ENCODE results near the gene DLST.

The DLST gene

DNA sequence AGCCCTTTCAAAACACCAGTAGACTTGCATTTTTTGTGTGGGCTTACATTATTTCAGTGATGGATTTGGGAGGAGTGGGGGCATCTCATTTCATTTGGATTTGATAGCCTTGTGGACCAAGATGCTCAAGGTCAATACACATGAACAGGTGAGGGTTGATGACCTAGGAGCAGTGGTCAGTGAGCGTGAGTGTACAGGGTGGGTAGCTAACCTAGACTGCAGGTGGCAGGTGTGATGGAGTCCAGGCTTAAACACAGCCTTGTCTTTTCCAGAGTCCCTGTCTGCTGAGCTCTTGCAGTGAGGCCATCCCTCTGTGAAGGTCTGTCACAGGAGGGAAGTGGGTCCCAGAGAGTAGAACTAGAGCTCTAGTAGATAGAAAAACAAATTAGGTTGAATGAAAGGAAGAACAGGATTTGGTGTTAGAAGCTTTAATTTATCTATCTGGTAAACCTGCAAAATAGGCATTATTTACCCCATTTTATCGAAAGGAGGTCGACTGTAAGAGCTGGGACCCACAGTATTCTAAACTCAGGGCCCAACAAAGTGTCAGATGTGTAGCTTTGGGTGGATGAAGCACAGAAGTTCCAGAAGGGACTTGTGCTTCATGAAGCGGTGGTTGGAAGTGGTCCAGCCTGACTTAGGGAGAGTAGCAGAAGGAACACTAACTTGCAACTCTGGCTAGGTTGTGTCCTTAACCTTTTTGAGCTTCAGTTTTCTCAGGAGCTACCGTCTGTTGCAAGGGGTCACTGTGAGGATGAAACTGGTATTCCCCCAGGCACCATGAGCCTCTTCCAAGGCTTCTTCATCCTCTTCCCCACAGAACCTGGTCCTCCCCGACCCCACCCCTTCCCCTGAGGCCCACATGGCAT lies 23.2 kb downstream of the DLST start:
- Mint-ChIP-seq H3K27ac (peak overlapping the region; percentile 24), H3K4me3 (no peak overlapping the region), H3K27me3 (ENCODE audit: low read depth, poor library complexity) (no peaks in the 10 kb centered on the region), H3K9me3 (no peaks in the 10 kb centered on the region), H3K36me3 (ENCODE audit: low read depth) (peaks cover 41% of the 10 kb centered on the region), H3K4me1 (peaks cover 28% of the 10 kb centered on the region)
- DNase-seq = no peak
- TF ChIP-seq, protein P1, sequence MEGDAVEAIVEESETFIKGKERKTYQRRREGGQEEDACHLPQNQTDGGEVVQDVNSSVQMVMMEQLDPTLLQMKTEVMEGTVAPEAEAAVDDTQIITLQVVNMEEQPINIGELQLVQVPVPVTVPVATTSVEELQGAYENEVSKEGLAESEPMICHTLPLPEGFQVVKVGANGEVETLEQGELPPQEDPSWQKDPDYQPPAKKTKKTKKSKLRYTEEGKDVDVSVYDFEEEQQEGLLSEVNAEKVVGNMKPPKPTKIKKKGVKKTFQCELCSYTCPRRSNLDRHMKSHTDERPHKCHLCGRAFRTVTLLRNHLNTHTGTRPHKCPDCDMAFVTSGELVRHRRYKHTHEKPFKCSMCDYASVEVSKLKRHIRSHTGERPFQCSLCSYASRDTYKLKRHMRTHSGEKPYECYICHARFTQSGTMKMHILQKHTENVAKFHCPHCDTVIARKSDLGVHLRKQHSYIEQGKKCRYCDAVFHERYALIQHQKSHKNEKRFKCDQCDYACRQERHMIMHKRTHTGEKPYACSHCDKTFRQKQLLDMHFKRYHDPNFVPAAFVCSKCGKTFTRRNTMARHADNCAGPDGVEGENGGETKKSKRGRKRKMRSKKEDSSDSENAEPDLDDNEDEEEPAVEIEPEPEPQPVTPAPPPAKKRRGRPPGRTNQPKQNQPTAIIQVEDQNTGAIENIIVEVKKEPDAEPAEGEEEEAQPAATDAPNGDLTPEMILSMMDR (IDR thresholded peaks at IDR 0.05) = no peak

GRCh38 chr14:74905595-74906142 lies 24.0 kb downstream of the DLST start:
- Mint-ChIP-seq H3K4me1 (peaks cover 34% of the 10 kb centered on the region), H3K9me3 (no peaks in the 10 kb centered on the region), H3K27me3 (ENCODE audit: low read depth, poor library complexity) (no peaks in the 10 kb centered on the region), H3K27ac (peak overlapping the region; percentile 59), H3K36me3 (ENCODE audit: low read depth) (peaks cover 33% of the 10 kb centered on the region), H3K4me3 (no peak overlapping the region)
- TF ChIP-seq, protein P1 (IDR thresholded peaks at IDR 0.05) = peak; percentile 91
- DNase-seq = peak; percentile 86

DNA sequence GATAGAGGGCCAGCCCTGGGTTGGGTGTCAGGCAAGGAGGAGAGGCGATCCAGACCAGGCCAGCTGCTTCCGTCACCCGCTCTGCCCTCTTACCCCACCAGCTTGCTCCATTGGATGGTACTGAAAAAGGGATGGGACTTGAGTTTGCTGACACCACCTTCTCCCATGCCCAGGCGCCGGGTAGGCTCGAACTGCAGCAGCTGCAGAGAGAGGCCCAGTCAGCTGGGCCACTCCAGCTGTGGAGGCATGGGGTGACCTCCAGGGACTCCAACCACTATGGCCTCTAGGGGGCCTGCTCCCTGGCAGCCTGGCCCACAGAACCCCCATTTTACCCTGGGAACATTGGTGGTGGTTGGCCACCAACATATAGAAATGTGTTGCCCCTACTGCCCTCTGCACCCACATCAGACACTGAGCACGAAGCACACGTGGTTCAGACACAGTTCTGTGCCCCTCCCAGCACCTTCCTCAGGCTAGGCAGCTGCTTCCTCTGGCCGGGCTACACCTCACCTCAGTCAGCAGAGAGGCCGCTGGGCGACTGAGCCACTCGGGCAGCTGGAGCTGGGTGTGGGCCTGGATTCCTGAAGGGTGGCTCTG lies 25.3 kb downstream of the DLST start:
- TF ChIP-seq, protein P1 (IDR thresholded peaks at IDR 0.05) = no peak
- no peaks in the 10 kb centered on the region for H3K27me3 Mint-ChIP-seq (ENCODE audit: low read depth, poor library complexity)
- peaks cover 24% of the 10 kb centered on the region for H3K36me3 Mint-ChIP-seq (ENCODE audit: low read depth)
- H3K4me3 Mint-ChIP-seq = no peak overlapping the region
- no peak for DNase-seq
- peaks cover 34% of the 10 kb centered on the region for H3K4me1 Mint-ChIP-seq
- no peaks in the 10 kb centered on the region for H3K9me3 Mint-ChIP-seq
- H3K27ac Mint-ChIP-seq = no peak overlapping the region

DNA sequence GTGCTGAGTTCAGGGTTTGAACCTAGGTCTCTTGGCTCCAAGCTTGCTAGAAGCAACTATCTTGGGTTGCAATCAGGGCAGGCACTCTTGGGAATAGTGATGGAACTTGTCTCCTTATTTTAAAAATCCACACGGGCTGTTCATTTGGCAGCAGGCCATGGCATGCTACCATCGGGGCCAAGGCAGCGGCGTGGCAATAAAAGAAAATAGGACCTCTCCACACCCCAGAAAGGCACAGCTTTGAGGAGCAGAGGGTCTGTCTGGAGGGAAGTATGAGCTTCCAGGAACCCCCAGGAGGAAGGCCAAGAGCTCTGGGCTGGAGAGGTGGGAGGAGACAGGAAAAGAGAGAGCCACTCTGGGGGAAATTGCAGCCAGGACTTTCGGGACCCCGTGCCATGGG lies 26.0 kb downstream of the DLST start:
- H3K36me3 Mint-ChIP-seq (ENCODE audit: low read depth) = peaks cover 17% of the 10 kb centered on the region
- H3K27ac Mint-ChIP-seq = peak overlapping the region; percentile 19
- H3K9me3 Mint-ChIP-seq = no peaks in the 10 kb centered on the region
- no peak for DNase-seq
- H3K27me3 Mint-ChIP-seq (ENCODE audit: low read depth, poor library complexity) = no peaks in the 10 kb centered on the region
- TF ChIP-seq, protein P1 (IDR thresholded peaks at IDR 0.05) = no peak
- no peak overlapping the region for H3K4me3 Mint-ChIP-seq
- H3K4me1 Mint-ChIP-seq = peaks cover 29% of the 10 kb centered on the region

DNA sequence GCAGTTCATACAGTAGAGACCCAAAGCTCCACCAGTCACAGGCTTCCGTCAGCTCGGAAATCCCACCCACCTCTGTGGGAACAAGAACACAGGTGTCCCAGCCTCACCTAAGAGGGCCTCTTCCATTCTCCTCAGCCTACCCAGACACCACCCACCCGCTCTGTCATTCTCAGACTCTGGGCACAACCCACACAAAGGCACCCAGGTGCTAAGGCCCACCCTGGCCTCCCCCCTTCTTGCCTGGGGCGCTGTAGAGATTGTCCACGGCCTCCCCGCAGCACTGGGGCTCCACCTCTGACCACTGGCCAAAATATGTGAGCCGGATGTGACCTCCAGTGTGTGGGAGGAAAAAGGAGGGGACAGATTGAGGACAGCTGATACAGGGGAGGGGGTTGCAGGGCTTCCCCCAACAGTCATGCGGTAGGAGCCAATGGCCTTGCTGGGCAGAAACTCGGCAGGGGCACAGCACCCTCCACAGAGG lies 27.2 kb downstream of the DLST start:
- Mint-ChIP-seq H3K4me1 (peaks cover 25% of the 10 kb centered on the region), H3K27ac (peak overlapping the region; percentile 77), H3K36me3 (ENCODE audit: low read depth) (peaks cover 9% of the 10 kb centered on the region), H3K9me3 (no peaks in the 10 kb centered on the region), H3K27me3 (ENCODE audit: low read depth, poor library complexity) (no peaks in the 10 kb centered on the region), H3K4me3 (no peak overlapping the region)
- TF ChIP-seq, protein P1 (IDR thresholded peaks at IDR 0.05) = no peak
- DNase-seq = no peak

Data from nephron progenitor cell (in vitro differentiated cells).